Activated CD4-positive, alpha-beta T cell treated with anti-CD3 and anti-CD28 coated beads, Interleukin-2, amount 50 U/mL, for 24 hours (primary cell): ENCODE results near the gene PNPLA6.

ENCODE experiments used
- DNase-seq, 2 donors: peaks; one replicate each; pipeline ENCODE4 v3.0.0-alpha.2; 2020; ENCODE audit warnings: low read depth in 1 of 2, low spot score in 1 of 2

The PNPLA6 gene

GRCh38 chr19:7535047-7535997, at the start of gene PNPLA6:
PNPLA6 (plus strand) TSS chr19:7535717; CDS start chr19:7535789, 72 bp downstream.
- DNase-seq: peak; percentile 88 to 89

GRCh38 chr19:7486923-7487322, 48.6 kb upstream of the PNPLA6 start:
- no peak for DNase-seq

GRCh38 chr19:7488736-7489353, 46.7 kb upstream of the PNPLA6 start, which contains the start of gene PEX11G:
PEX11G (minus strand) TSS chr19:7489035; CDS start chr19:7489010, 25 bp downstream.
- peak; percentile 87 for DNase-seq

GRCh38 chr19:7489609-7490044, 45.9 kb upstream of the PNPLA6 start:
- no peak for DNase-seq

GRCh38 chr19:7492142-7492541, 43.4 kb upstream of the PNPLA6 start:
- no peak for DNase-seq

- DNase-seq: no peak
Measured at GRCh38 chr19:7492558-7492957, 43.0 kb upstream of the PNPLA6 start.

- no peak for DNase-seq
Measured at GRCh38 chr19:7494416-7495098, 41.0 kb upstream of the PNPLA6 start.

- DNase-seq: no peak
Measured at GRCh38 chr19:7497292-7497691, 38.2 kb upstream of the PNPLA6 start.

- DNase-seq: peak in 1 of 2 donors; percentile 34
Measured at GRCh38 chr19:7500811-7501450, 34.6 kb upstream of the PNPLA6 start.

GRCh38 chr19:7502552-7502951, 33.0 kb upstream of the PNPLA6 start:
- no peak for DNase-seq

- DNase-seq: no peak
Measured at GRCh38 chr19:7504684-7505083, 30.8 kb upstream of the PNPLA6 start.

- no peak for DNase-seq
Measured at GRCh38 chr19:7505288-7505681, 30.2 kb upstream of the PNPLA6 start.

GRCh38 chr19:7505682-7506384, 29.7 kb upstream of the PNPLA6 start:
- no peak for DNase-seq

- no peak for DNase-seq
Measured at GRCh38 chr19:7506385-7507328, 28.9 kb upstream of the PNPLA6 start.

- DNase-seq: no peak
Measured at GRCh38 chr19:7507884-7508283, 27.6 kb upstream of the PNPLA6 start.

GRCh38 chr19:7509625-7510024, 25.9 kb upstream of the PNPLA6 start:
- no peak for DNase-seq

GRCh38 chr19:7512400-7512851, 23.1 kb upstream of the PNPLA6 start:
- no peak for DNase-seq

GRCh38 chr19:7513809-7514642, 21.5 kb upstream of the PNPLA6 start:
- no peak for DNase-seq
